ENCODE results near the gene DHRS4L2. TPM values are rescaled to one million over a fixed set of nuclear protein-coding genes. Genes with fewer than 3 reads are reported as not detected.

The DHRS4L2 gene
- total and polyA plus RNA-seq, 2 donors from 2014 or later: 20.7 to 463 TPM

- DNase-seq: no peak
- FAIRE-seq: no peak
- H3K27me3 ChIP-seq (ENCODE audit: control insufficient read depth, insufficient read depth, low read length): no peaks in the 10 kb centered on the region
- H3K27ac ChIP-seq (ENCODE audit: low read depth in 2 of 2, low read length in 2 of 2): no peak overlapping the region
- H3K36me3 ChIP-seq (ENCODE audit: control insufficient read depth in 2 of 3, insufficient read depth in 3 of 3, low read length in 3 of 3): no peaks in the 10 kb centered on the region
- no peak overlapping the region for H3K9ac ChIP-seq (ENCODE audit: low read length in 3 of 3)
- peaks cover 0 to 7% (median 0%) of the 10 kb centered on the region in 3 donors for H3K4me1 ChIP-seq (ENCODE audit: control insufficient read depth in 2 of 3, insufficient read depth in 2 of 3, low read depth in 1 of 3, low read length in 3 of 3)
- TF ChIP-seq, protein P1, sequence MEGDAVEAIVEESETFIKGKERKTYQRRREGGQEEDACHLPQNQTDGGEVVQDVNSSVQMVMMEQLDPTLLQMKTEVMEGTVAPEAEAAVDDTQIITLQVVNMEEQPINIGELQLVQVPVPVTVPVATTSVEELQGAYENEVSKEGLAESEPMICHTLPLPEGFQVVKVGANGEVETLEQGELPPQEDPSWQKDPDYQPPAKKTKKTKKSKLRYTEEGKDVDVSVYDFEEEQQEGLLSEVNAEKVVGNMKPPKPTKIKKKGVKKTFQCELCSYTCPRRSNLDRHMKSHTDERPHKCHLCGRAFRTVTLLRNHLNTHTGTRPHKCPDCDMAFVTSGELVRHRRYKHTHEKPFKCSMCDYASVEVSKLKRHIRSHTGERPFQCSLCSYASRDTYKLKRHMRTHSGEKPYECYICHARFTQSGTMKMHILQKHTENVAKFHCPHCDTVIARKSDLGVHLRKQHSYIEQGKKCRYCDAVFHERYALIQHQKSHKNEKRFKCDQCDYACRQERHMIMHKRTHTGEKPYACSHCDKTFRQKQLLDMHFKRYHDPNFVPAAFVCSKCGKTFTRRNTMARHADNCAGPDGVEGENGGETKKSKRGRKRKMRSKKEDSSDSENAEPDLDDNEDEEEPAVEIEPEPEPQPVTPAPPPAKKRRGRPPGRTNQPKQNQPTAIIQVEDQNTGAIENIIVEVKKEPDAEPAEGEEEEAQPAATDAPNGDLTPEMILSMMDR (IDR thresholded peaks at IDR 0.05; ENCODE audit: borderline replicate concordance, extremely low read depth, insufficient read depth): no peak
- intact Hi-C loops (cut with DNase I): no loop called here
- peak overlapping the region in 2 of 3 donors; percentile 50 to 71 for H3K4me3 ChIP-seq (ENCODE audit: low read length in 3 of 3)
- H3K9me3 ChIP-seq (ENCODE audit: control insufficient read depth in 2 of 3, insufficient read depth in 1 of 3, low read length in 3 of 3): no peaks in the 10 kb centered on the region
Observed at GRCh38 chr14:24052656-24053547, 64.2 kb downstream of the DHRS4L2 start.

DNA sequence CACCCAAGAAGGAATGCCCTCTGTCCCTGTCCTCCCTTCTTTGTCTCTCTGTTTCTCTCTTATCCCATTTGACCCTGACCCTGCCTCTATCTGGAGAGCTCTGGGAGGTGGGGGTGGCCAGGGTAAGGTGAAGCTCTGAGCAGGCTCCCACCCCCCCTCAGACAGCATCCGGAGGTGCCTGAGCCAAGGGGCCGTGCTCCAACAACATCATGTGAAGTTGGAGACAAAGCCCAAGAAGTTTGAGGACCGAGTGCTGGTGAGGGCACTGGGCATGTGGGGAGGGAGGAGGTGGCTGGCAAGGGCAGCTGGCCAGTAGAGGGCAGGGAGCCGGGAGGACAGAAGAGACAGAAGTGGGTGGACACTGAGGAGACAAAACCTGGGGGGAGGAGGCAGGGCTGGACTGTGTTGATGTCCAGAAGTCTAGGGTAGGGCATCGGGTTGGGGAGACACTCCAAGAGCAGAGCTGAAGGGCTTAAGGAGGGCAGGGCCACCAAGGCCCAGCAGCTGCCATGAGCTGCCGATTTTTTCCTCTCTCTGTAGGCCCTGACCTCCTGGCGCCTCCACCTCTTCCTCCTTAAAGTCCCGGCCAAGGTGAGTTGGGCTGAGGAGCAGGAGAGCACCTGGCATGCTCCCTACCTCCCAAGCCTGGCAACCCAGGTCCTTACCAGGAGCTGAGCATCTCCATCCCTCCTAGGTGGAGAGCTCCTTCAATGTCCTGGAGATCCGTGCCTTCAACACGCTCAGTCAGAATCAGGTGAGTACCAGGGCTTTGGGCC lies 65.0 kb downstream of the DHRS4L2 start:
- no peaks in the 10 kb centered on the region for H3K9me3 ChIP-seq (ENCODE audit: control insufficient read depth in 2 of 3, insufficient read depth in 1 of 3, low read length in 3 of 3)
- intact Hi-C loops (cut with DNase I): no loop called here
- TF ChIP-seq, protein P1 (IDR thresholded peaks at IDR 0.05; ENCODE audit: borderline replicate concordance, extremely low read depth, insufficient read depth): no peak
- no peaks in the 10 kb centered on the region for H3K27me3 ChIP-seq (ENCODE audit: control insufficient read depth, insufficient read depth, low read length)
- H3K4me1 ChIP-seq (ENCODE audit: control insufficient read depth in 2 of 3, insufficient read depth in 2 of 3, low read depth in 1 of 3, low read length in 3 of 3): peaks cover 0 to 9% (median 3%) of the 10 kb centered on the region in 3 donors
- no peak overlapping the region for H3K4me3 ChIP-seq (ENCODE audit: low read length in 3 of 3)
- H3K36me3 ChIP-seq (ENCODE audit: control insufficient read depth in 2 of 3, insufficient read depth in 3 of 3, low read length in 3 of 3): no peaks in the 10 kb centered on the region
- peak in 2 of 5 donors; percentile 40 to 45 for DNase-seq
- H3K27ac ChIP-seq (ENCODE audit: low read depth in 2 of 2, low read length in 2 of 2): no peak overlapping the region
- no peak overlapping the region for H3K9ac ChIP-seq (ENCODE audit: low read length in 3 of 3)
- FAIRE-seq: no peak

DNA sequence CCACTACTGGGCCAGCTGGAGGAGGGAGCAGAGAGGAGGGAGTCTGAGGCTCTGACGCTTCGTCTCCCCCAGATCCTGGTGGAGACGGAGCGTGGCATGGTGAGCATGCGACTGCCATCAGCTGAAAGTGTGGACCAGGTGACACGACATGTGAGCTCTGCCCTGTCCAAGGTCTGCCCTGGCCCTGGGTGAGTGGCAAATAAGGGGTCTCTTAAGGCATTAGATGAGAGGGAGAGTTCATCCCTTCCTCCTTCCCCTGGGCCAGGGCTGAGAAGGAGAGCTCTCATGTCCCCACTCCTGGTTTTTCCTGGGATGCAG lies 65.6 kb downstream of the DHRS4L2 start:
- Histone ChIP-seq H3K4me3 (ENCODE audit: low read length in 3 of 3) (no peak overlapping the region), H3K27me3 (ENCODE audit: control insufficient read depth, insufficient read depth, low read length) (no peaks in the 10 kb centered on the region), H3K9me3 (ENCODE audit: control insufficient read depth in 2 of 3, insufficient read depth in 1 of 3, low read length in 3 of 3) (no peaks in the 10 kb centered on the region), H3K4me1 (ENCODE audit: control insufficient read depth in 2 of 3, insufficient read depth in 2 of 3, low read depth in 1 of 3, low read length in 3 of 3) (peaks cover 0 to 9% (median 3%) of the 10 kb centered on the region in 3 donors), H3K27ac (ENCODE audit: low read depth in 2 of 2, low read length in 2 of 2) (no peak overlapping the region), H3K9ac (ENCODE audit: low read length in 3 of 3) (no peak overlapping the region), H3K36me3 (ENCODE audit: control insufficient read depth in 2 of 3, insufficient read depth in 3 of 3, low read length in 3 of 3) (no peaks in the 10 kb centered on the region)
- TF ChIP-seq, protein P1 (IDR thresholded peaks at IDR 0.05; ENCODE audit: borderline replicate concordance, extremely low read depth, insufficient read depth): no peak
- intact Hi-C loops (cut with DNase I): no loop called here
- DNase-seq (peak in 1 of 5 donors; percentile 45), FAIRE-seq (no peak)
